ENCODE measurements around the gene IGF2R. TPM values are rescaled to one million over a fixed set of nuclear protein-coding genes. Genes with fewer than 3 reads are reported as not detected.
A peak's percentile ranks its signal among the peaks of the same experiment; 100 is the strongest.
"Not testable (repeated sequence)": the region's sequence is repeated elsewhere in the genome, so short reads cannot be mapped to it uniquely, and the experiment has no call there.

Gene IGF2R
- total RNA-seq, 1 donor from 2014 or later, result 247 TPM

DNA sequence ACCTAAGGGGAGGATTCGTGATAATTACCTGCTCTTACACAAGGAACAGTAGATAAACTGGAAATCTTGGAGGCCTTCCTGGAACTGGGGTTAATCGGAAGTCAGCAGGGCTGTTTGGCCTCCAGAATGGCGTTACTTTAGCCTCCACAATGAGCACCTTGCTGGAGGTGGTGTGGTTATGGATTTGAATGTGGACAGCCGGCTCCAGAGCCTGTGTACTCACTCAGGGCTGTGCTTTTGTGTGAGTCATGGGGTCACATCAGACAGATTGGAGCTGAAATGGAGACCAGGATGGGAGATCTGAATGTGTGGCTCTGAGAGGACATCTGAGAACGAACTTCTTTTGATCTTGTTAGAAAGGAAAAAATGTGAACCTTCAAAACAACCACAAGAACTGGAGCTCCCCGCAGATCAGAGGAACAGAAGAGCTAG is 30.4 kb downstream of the IGF2R start:
- peaks cover 22% of the 10 kb centered on the region for H3K36me3 Mint-ChIP-seq (ENCODE audit: low read depth)
- no peak overlapping the region for H3K4me3 Mint-ChIP-seq (ENCODE audit: unreplicated experiment)
- DNase-seq (ENCODE audit: low spot score), result peak; percentile 27
- peaks cover 27% of the 10 kb centered on the region for H3K4me1 Mint-ChIP-seq (ENCODE audit: low read depth)
- TF ChIP-seq, protein P1, sequence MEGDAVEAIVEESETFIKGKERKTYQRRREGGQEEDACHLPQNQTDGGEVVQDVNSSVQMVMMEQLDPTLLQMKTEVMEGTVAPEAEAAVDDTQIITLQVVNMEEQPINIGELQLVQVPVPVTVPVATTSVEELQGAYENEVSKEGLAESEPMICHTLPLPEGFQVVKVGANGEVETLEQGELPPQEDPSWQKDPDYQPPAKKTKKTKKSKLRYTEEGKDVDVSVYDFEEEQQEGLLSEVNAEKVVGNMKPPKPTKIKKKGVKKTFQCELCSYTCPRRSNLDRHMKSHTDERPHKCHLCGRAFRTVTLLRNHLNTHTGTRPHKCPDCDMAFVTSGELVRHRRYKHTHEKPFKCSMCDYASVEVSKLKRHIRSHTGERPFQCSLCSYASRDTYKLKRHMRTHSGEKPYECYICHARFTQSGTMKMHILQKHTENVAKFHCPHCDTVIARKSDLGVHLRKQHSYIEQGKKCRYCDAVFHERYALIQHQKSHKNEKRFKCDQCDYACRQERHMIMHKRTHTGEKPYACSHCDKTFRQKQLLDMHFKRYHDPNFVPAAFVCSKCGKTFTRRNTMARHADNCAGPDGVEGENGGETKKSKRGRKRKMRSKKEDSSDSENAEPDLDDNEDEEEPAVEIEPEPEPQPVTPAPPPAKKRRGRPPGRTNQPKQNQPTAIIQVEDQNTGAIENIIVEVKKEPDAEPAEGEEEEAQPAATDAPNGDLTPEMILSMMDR (IDR thresholded peaks at IDR 0.05), result no peak
- H3K9me3 Mint-ChIP-seq (ENCODE audit: low read depth), result peaks cover 5% of the 10 kb centered on the region
- H3K27ac Mint-ChIP-seq (ENCODE audit: unreplicated experiment), result no peak overlapping the region
- no peaks in the 10 kb centered on the region for H3K27me3 Mint-ChIP-seq (ENCODE audit: low read depth)

DNA sequence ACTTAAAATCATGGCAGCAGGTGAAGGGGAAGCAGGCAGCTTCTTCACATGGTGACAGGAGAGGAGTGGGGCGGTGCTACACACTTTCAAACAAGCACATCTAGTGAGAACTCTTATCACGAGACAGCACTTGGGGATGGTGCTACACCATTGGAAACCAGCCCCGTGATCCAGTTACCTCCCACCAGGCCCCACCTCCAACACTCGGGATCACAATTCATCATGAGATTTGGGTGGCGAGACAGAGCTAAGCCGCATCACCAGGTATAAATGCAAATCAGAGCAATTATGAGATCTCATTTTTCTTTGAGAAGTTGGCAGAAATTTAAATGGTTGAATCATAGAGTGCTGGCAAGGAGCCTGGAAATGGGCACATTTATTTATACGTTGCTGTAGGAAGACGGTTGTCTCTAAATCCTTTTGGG is 31.4 kb downstream of the IGF2R start:
- Mint-ChIP-seq H3K4me3 (ENCODE audit: unreplicated experiment) (no peak overlapping the region), H3K4me1 (ENCODE audit: low read depth) (peaks cover 17% of the 10 kb centered on the region), H3K27ac (ENCODE audit: unreplicated experiment) (no peak overlapping the region), H3K9me3 (ENCODE audit: low read depth) (no peaks in the 10 kb centered on the region), H3K36me3 (ENCODE audit: low read depth) (peaks cover 20% of the 10 kb centered on the region), H3K27me3 (ENCODE audit: low read depth) (no peaks in the 10 kb centered on the region)
- DNase-seq (ENCODE audit: low spot score), result peak; percentile 28
- TF ChIP-seq, protein P1 (IDR thresholded peaks at IDR 0.05), result no peak

DNA sequence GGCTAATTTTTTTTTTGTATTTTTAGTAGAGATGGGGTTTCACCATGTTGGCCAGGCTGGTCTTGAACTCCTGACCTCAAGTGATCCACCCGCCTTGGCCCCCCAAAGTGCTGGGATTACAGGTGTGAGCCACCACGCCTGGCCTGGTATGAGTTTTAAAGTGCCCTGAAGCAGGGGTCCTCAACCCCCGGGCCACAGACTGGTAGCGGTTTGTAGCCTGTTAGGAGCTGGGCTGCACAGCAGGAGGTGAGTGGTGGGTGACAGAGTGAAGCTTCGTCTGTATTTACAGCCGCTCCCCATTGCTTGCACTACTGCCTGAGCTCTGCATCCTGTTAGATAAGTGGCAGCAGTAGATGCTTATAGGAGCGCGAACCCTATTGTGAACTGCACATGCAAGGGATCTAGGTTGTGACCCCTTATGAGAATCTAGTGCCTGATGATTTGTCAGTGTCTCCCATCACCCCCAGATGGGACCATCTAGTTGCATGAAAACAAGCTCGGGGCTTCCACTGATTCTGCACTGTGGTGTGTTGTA is 32.1 kb downstream of the IGF2R start:
- not testable (repeated sequence) for H3K4me3 Mint-ChIP-seq (ENCODE audit: unreplicated experiment); H3K27ac Mint-ChIP-seq (ENCODE audit: unreplicated experiment); H3K27me3 Mint-ChIP-seq (ENCODE audit: low read depth); H3K9me3 Mint-ChIP-seq (ENCODE audit: low read depth)
- peaks cover 12% of the 10 kb centered on the region for H3K4me1 Mint-ChIP-seq (ENCODE audit: low read depth)
- DNase-seq (ENCODE audit: low spot score), result peak; percentile 72
- peaks cover 18% of the 10 kb centered on the region for H3K36me3 Mint-ChIP-seq (ENCODE audit: low read depth)

GRCh38 chr6:160002882-160003281 is 34.0 kb downstream of the IGF2R start:
- Mint-ChIP-seq H3K4me1 (ENCODE audit: low read depth) (peaks cover 16% of the 10 kb centered on the region), H3K9me3 (ENCODE audit: low read depth) (no peaks in the 10 kb centered on the region), H3K36me3 (ENCODE audit: low read depth) (peaks cover 15% of the 10 kb centered on the region), H3K27me3 (ENCODE audit: low read depth) (no peaks in the 10 kb centered on the region), H3K27ac (ENCODE audit: unreplicated experiment) (peak overlapping the region; percentile 1), H3K4me3 (ENCODE audit: unreplicated experiment) (no peak overlapping the region)
- no peak for DNase-seq (ENCODE audit: low spot score)
- TF ChIP-seq, protein P1 (IDR thresholded peaks at IDR 0.05), result no peak

- no peak for DNase-seq (ENCODE audit: low spot score)
- Mint-ChIP-seq H3K9me3 (ENCODE audit: low read depth) (no peaks in the 10 kb centered on the region), H3K27me3 (ENCODE audit: low read depth) (no peaks in the 10 kb centered on the region), H3K27ac (ENCODE audit: unreplicated experiment) (no peak overlapping the region), H3K36me3 (ENCODE audit: low read depth) (peaks cover 11% of the 10 kb centered on the region), H3K4me1 (ENCODE audit: low read depth) (peaks cover 26% of the 10 kb centered on the region), H3K4me3 (ENCODE audit: unreplicated experiment) (no peak overlapping the region)
- TF ChIP-seq, protein P1 (IDR thresholded peaks at IDR 0.05), result no peak
These were observed 35.1 kb downstream of the IGF2R start for GRCh38 chr6:160004018-160004417.

All from chondrocyte (in vitro differentiated cells).